GM13976 (cell line): Measurements from ENCODE around the gene NALCN.

Experiments used
- DNase-seq: peaks from one replicate; pipeline ENCODE4 v3.0.0; 2012; ENCODE audit warnings: low spot score
- CTCF ChIP-seq: IDR thresholded peaks from 2 replicates; pipeline ENCODE4 v1.5.1; 2012; ENCODE audit warnings: borderline replicate concordance, mild to moderate bottlenecking; ENCODE audit not compliant: insufficient read depth; ENCODE audit errors: extremely low read depth, missing control alignments, control extremely low read depth
- in situ Hi-C: fragments of 300-500 bp; cut with MboI; formaldehyde crosslinking; loops from one replicate; pipeline ENCODE4 v1.12.0; 2022; ENCODE audit warnings: low sequenced_read_pairs, mixed read lengths, inconsistent platforms; ENCODE audit not compliant: unreplicated experiment

The NALCN gene

DNA sequence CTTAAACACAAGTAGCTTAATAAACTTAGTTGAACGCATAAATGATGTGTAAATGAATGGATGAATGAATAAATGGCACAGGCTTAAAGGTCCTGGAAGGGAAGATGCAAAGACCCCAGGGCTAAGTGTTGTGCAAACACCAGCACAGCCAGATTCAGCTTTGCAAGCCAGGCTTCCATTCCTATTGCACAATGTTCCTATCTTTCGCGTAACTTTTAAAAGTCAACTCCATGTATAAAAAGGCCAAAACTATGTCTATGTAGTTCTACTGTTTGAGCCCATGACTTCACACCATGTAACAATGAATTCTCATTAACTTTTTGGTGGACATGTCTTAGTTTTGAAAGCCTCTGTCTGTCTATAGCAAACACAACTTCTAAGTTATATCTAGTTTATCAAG, 226.0 kb downstream of the NALCN start:
- no peak for DNase-seq
- in situ Hi-C loops: no loop called here
- TF ChIP-seq CTCF: no peak

- in situ Hi-C loops: no loop called here
- no peak for DNase-seq
- no peak for TF ChIP-seq CTCF
Observed at GRCh38 chr13:101185606-101186005, 230.7 kb downstream of the NALCN start.

DNA sequence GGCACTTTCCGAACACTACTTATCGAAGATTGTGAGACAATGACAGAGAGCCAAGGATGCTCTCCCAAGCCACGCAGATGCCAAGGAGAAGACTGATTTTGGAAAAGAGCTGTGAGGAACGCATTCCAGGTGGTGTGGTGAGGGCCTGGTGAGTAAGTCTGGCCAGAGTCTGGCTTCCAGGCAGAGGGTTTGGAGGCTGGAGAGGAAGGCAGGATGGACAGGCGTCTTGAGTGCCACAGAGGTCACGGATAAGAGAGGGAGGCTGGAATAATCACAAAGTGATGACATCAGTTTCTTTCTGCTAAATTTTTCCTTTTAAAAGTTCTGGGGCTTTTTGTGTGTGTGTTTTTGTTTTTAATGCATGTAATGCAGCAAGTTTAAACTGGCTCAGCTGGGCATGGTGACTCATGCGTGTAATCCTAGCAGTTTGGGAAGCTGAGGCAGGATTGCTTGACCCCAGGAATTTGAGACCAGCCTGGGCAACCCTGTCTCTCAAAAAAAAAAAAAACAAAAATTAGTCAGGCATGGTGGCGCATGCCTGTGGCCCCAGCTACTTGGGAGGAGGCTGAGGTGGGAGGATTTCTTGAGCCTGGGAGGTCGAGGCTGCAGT, 235.1 kb downstream of the NALCN start:
- in situ Hi-C loops: no loop called here
- DNase-seq: no peak
- TF ChIP-seq CTCF: no peak

DNA sequence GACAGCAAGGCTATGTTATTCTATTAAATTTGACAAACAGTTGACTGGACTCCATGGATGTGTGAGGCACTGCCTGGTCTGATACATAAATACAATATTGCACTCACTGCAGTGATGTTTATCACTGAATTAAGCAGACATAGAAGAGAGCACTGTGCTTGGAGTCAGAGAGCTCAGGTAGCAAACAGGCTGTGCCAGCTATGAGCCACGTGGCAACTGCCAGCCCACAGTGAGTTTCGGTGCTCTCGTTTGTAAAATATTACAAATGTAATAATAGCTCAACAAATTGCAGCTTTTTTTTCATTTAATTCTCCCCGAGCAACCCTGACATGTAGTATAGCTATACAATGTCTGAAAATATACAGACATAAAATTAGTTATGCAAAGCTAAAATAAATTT, 237.3 kb downstream of the NALCN start:
- TF ChIP-seq CTCF: no peak
- DNase-seq: no peak

GRCh38 chr13:101178406-101178805, 237.9 kb downstream of the NALCN start:
- no peak for DNase-seq
- in situ Hi-C loops: no loop called here
- no peak for TF ChIP-seq CTCF

More for the DNA sequence above, 237.3 kb downstream of the NALCN start:
- in situ Hi-C loops: no loop called here

DNA sequence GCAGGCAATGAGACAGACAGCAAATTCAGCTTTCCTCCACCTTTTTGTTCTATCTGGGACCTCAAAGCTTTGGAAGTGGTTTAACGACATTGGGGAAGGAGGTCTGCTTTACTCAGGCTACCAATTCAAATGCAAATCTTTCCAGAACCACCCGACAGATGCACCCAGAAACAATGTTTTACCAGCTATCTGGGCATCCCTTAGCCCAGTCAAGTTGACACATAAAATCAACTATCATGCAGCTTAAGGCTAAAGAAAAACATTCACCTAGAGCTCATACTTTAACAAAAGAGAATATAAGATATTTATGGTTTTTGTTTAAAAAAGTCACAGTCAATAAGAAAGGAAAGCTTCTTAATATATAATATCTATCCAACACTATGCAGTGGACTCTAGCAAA, 246.0 kb downstream of the NALCN start:
- TF ChIP-seq CTCF: no peak
- no peak for DNase-seq
- in situ Hi-C loops: loop anchor here (25.0 kb wide), 1 partner anchor 592 kb away; no protein-coding TSS in a partner anchor

- DNase-seq: no peak
- TF ChIP-seq CTCF: no peak
- in situ Hi-C loops: loop anchor here (25.0 kb wide), 1 partner anchor 605 kb away; no protein-coding TSS in a partner anchor
Observed at GRCh38 chr13:101157261-101157660, 259.0 kb downstream of the NALCN start.
